Duodenal mucosa (tissue), 2 donors: ENCODE results near the gene RFX3.

Source experiments
- H3K27ac ChIP-seq: one replicate; pipeline ENCODE4 v1.7.0; 2013; ENCODE audit warnings: low read depth, low read length
- H3K27me3 ChIP-seq, 2 donors: one replicate each; pipeline ENCODE4 v1.7.0; 2013; ENCODE audit warnings: low read length in 2 of 2, control low read depth in 1 of 2; ENCODE audit not compliant: insufficient read depth in 2 of 2, control insufficient read depth in 1 of 2
- H3K36me3 ChIP-seq, 2 donors: one replicate each; pipeline ENCODE4 v1.7.0; 2013; ENCODE audit warnings: low read length in 2 of 2, control low read depth in 1 of 2; ENCODE audit not compliant: insufficient read depth in 2 of 2, control insufficient read depth in 1 of 2
- H3K4me1 ChIP-seq, 2 donors: one replicate each; pipeline ENCODE4 v1.7.0; 2013; ENCODE audit warnings: low read length in 2 of 2, control low read depth in 1 of 2; ENCODE audit not compliant: insufficient read depth in 2 of 2, control insufficient read depth in 1 of 2
- H3K4me3 ChIP-seq, 2 donors: one replicate each; pipeline ENCODE4 v1.7.0; 2013; ENCODE audit warnings: low read length in 2 of 2, low read depth in 1 of 2
- H3K9ac ChIP-seq, 2 donors: one replicate each; pipeline ENCODE4 v1.7.0; 2013; ENCODE audit warnings: low read length in 2 of 2, low read depth in 1 of 2
- H3K9me3 ChIP-seq, 2 donors: one replicate each; pipeline ENCODE4 v1.7.0; 2013; ENCODE audit warnings: low read length in 2 of 2, control low read depth in 1 of 2; ENCODE audit not compliant: control insufficient read depth in 1 of 2

RFX3 gene

GRCh38 chr9:3410461-3410860, 115.3 kb downstream of the RFX3 start:
- Histone ChIP-seq H3K9me3 (no peaks in the 10 kb centered on the region), H3K36me3 (no peaks in the 10 kb centered on the region), H3K4me1 (no peaks in the 10 kb centered on the region), H3K27me3 (no peaks in the 10 kb centered on the region), H3K9ac (no peak overlapping the region), H3K4me3 (no peak overlapping the region), H3K27ac (no peak overlapping the region)

GRCh38 chr9:3409453-3409852, 116.3 kb downstream of the RFX3 start:
- Histone ChIP-seq H3K27me3 (no peaks in the 10 kb centered on the region), H3K27ac (no peak overlapping the region), H3K4me3 (no peak overlapping the region), H3K4me1 (no peaks in the 10 kb centered on the region), H3K36me3 (no peaks in the 10 kb centered on the region), H3K9me3 (no peaks in the 10 kb centered on the region), H3K9ac (no peak overlapping the region)

- no peak overlapping the region for H3K9ac ChIP-seq
- peaks cover 0 to 4% of the 10 kb centered on the region in 2 donors for H3K4me1 ChIP-seq
- H3K27me3 ChIP-seq = no peaks in the 10 kb centered on the region
- no peaks in the 10 kb centered on the region for H3K36me3 ChIP-seq
- H3K4me3 ChIP-seq = no peak overlapping the region
- H3K9me3 ChIP-seq = no peaks in the 10 kb centered on the region
- no peak overlapping the region for H3K27ac ChIP-seq
These were observed 122.5 kb downstream of the RFX3 start for GRCh38 chr9:3403315-3403714.

- Histone ChIP-seq H3K9ac (no peak overlapping the region), H3K4me1 (peaks cover 0 to 4% of the 10 kb centered on the region in 2 donors), H3K4me3 (no peak overlapping the region), H3K36me3 (no peaks in the 10 kb centered on the region), H3K9me3 (no peaks in the 10 kb centered on the region), H3K27me3 (no peaks in the 10 kb centered on the region), H3K27ac (no peak overlapping the region)
These were observed 124.4 kb downstream of the RFX3 start for GRCh38 chr9:3401221-3401954.

- Histone ChIP-seq H3K27me3 (no peaks in the 10 kb centered on the region), H3K4me1 (peaks cover 0 to 4% of the 10 kb centered on the region in 2 donors), H3K27ac (no peak overlapping the region), H3K9me3 (no peaks in the 10 kb centered on the region), H3K9ac (no peak overlapping the region), H3K36me3 (no peaks in the 10 kb centered on the region), H3K4me3 (no peak overlapping the region)
These were observed 127.6 kb downstream of the RFX3 start for GRCh38 chr9:3398232-3398648.

GRCh38 chr9:3397766-3398165, 128.0 kb downstream of the RFX3 start:
- Histone ChIP-seq H3K4me3 (no peak overlapping the region), H3K36me3 (no peaks in the 10 kb centered on the region), H3K4me1 (peaks cover 0 to 4% of the 10 kb centered on the region in 2 donors), H3K27ac (no peak overlapping the region), H3K9me3 (no peaks in the 10 kb centered on the region), H3K27me3 (no peaks in the 10 kb centered on the region), H3K9ac (no peak overlapping the region)

- Histone ChIP-seq H3K9ac (no peak overlapping the region), H3K27me3 (no peaks in the 10 kb centered on the region), H3K27ac (no peak overlapping the region), H3K36me3 (no peaks in the 10 kb centered on the region), H3K4me1 (no peaks in the 10 kb centered on the region), H3K4me3 (no peak overlapping the region), H3K9me3 (no peaks in the 10 kb centered on the region)
These were observed 134.4 kb downstream of the RFX3 start for GRCh38 chr9:3391414-3391813.

- H3K27ac ChIP-seq = no peak overlapping the region
- H3K27me3 ChIP-seq = no peaks in the 10 kb centered on the region
- H3K36me3 ChIP-seq = no peaks in the 10 kb centered on the region
- no peaks in the 10 kb centered on the region for H3K9me3 ChIP-seq
- no peaks in the 10 kb centered on the region for H3K4me1 ChIP-seq
- no peak overlapping the region for H3K4me3 ChIP-seq
- H3K9ac ChIP-seq = no peak overlapping the region
These were observed 139.0 kb downstream of the RFX3 start for GRCh38 chr9:3386753-3387152.

GRCh38 chr9:3385871-3386270, 139.9 kb downstream of the RFX3 start:
- Histone ChIP-seq H3K27me3 (no peaks in the 10 kb centered on the region), H3K4me1 (no peaks in the 10 kb centered on the region), H3K4me3 (no peak overlapping the region), H3K36me3 (no peaks in the 10 kb centered on the region), H3K27ac (no peak overlapping the region), H3K9me3 (no peaks in the 10 kb centered on the region), H3K9ac (no peak overlapping the region)

GRCh38 chr9:3371842-3372241, 154.0 kb downstream of the RFX3 start:
- Histone ChIP-seq H3K27me3 (no peaks in the 10 kb centered on the region), H3K36me3 (no peaks in the 10 kb centered on the region), H3K9me3 (no peaks in the 10 kb centered on the region), H3K9ac (no peak overlapping the region), H3K27ac (no peak overlapping the region), H3K4me3 (no peak overlapping the region), H3K4me1 (no peaks in the 10 kb centered on the region)
